ENCODE results near the gene C1orf53. TPM values are rescaled to one million over a fixed set of nuclear protein-coding genes. Genes with fewer than 3 reads are reported as not detected.
A peak's percentile ranks its signal among the peaks of the same experiment; 100 is the strongest.
"Not testable (repeated sequence)": the region's sequence is repeated elsewhere in the genome, so short reads cannot be mapped to it uniquely, and the experiment has no call there.

The C1orf53 gene
- 1 to 10 TPM; 2.1 to 3.8 (median 3.3) TPM for polyA plus RNA-seq (ENCODE audit: insufficient read length in 4 of 4)

GRCh38 chr1:197902454-197903195 is at the start of gene C1orf53:
Gene C1orf53, plus strand, starts transcription at chr1:197902630. Its CDS starts 20 bp downstream, at chr1:197902650.
- DNase-seq (ENCODE audit: low read depth in 4 of 4, low spot score in 3 of 4), result peak; percentile 68 to 81 (median 71)

DNA sequence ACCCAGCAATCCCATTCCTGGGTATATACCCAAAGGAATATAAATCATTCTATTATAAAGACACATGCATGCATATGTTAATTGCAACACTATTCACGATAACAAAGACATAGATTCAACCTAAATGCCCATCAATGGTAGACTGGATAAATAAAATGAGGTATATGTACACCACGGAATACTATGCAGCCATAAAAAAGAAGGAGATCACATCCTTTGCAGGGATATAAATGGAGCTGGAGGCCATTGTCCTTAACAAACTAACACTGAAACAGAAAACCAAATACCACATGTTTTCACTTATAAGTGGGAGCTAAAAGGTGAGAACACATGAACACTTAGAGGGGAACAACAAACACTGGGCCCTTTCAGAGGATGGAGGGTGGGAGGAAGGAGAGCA is 46.7 kb upstream of the C1orf53 start:
- not testable (repeated sequence) for DNase-seq (ENCODE audit: low read depth in 4 of 4, low spot score in 3 of 4)

DNA sequence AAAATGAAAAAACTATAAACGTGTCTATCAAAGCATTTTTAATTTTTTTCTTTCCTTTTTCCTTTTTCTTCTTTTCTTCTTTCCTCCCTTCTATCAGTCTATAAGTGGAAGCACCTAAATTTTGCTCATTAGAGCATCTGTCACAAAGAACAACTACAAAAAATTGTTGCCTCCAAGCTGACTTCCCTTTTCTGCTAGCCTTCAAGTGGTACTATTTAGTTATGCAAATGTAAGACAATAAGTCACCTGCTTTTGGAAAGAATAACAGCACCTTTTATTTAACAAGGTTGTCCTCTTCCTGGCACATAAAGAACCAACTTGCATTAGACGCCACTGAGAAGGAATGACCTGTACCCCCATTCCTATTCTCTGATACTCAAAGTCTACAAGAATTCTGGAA is 45.0 kb upstream of the C1orf53 start:
- no peak for DNase-seq (ENCODE audit: low read depth in 4 of 4, low spot score in 3 of 4)

DNA sequence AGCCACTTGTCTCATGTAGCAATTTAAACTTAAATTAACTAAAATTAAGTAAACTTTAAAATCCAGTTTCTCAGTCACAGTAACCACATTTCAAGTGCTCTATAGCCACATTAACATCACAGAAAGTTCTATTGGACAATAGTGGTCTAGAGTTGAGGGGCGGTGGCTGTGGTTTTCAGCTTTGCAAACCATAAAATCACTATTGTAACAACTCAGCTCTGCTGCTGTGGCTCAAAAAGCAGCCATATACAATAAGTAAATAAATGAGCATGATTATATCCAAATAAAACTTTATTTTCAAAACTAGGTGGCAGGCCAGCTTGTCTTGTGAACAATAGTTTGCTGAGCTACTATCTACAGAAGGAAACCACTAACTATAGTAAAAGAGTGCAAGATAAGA is 43.4 kb upstream of the C1orf53 start:
- DNase-seq (ENCODE audit: low read depth in 4 of 4, low spot score in 3 of 4), result no peak

- DNase-seq (ENCODE audit: low read depth in 4 of 4, low spot score in 3 of 4), result no peak
Measured at GRCh38 chr1:197862221-197862620, 40.2 kb upstream of the C1orf53 start.

GRCh38 chr1:197862671-197863070 is 39.8 kb upstream of the C1orf53 start:
- no peak for DNase-seq (ENCODE audit: low read depth in 4 of 4, low spot score in 3 of 4)

DNA sequence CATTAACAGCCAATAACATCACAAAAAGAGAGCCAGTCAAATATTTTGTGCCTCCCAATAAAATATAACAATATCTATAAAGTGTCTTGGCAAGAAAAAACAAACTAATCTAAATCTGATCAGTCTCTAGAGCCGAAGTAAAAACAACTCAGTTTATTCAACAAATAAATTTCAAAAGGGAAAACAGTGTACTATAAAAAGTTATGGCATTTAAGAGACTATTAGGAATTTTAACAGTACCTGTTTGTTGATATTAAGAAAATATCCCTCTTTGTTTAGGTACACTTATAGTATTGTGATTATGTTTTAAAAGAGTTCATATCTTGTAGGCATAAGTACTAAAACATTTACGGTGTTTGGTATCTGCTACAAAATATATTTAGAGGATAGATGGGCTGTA is 36.6 kb upstream of the C1orf53 start:
- DNase-seq (ENCODE audit: low read depth in 4 of 4, low spot score in 3 of 4), result no peak

DNA sequence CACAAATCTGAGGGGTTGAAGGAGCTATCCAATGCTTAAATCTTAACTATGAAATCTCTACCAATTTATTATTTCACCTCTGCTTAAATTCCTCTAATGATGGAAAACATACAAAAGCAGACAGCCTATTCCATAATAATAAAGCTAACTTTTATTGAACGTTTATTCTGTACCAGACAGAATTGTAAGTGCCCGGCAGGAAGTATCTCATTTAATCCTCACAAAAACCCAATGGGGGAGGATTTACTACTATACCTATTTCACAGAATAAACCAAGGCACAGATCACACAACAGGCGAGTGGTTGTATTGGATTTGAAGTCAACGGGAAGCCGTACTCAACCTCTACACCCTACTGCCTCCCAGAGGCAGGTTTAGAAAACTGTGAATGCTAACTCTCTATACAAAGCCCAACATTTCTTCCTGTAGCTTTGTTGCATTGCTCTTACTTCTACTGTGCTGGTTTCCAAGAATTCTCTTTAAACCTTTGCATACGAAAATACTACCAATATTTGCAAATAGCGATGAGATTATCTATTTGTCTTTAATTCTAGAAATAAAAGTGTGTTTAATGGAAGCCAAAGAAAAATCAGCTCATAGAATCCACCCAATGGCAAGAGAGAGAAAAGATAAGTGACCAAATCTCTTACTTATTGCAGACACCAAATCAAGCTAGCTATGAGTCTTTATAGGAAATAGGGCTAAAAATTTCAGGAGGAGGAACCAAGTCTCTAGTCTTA is 33.5 kb upstream of the C1orf53 start:
- peak in 3 of 4 donors; percentile 2 to 15 (median 12) for DNase-seq (ENCODE audit: low read depth in 4 of 4, low spot score in 3 of 4)

DNA sequence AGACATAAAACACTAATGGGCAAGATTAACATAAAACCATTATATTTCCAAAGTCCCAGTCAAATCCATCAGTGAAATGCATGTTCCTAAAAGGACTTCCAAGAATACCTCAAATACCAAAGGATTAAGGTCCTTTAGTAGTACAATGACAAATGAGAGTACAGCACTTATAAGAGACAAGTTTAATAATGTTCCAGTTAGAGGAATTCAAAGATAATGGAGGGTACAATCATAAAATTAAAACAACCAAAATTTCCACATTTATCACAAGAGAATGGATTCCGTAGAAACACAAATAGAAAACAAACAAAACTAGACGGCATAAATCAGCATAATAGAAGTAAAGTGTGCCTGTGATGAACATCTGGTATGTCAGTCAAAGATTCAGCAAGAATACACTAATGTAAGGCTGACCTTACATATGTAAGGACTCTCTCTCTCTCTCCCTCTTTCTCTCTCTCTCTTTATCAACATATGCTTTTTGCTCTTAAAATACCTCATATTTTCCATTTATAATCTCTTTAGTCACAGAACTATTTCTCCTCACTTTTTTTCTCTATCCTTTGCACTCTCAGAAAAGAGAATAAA is 32.8 kb upstream of the C1orf53 start:
- no peak for DNase-seq (ENCODE audit: low read depth in 4 of 4, low spot score in 3 of 4)

DNA sequence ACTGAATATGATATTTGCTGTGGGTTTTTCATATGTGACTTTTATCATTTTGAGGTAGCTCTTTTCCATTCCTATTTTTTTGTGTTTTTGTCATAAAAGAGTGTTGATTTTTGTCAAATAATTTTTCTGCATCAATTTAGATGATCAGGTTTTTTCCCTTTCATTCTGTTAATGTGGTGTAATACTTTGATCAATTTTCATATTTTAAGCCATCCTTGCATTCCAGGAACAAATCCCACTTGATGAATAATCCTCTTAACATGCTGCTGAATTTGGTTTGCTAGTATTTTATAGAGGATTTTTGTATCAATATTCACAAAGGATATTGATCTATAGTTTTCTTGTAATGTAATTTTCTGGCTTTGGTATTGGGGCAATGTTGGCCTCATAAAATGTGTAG is 25.5 kb upstream of the C1orf53 start:
- no peak for DNase-seq (ENCODE audit: low read depth in 4 of 4, low spot score in 3 of 4)

GRCh38 chr1:197880385-197880784 is 22.0 kb upstream of the C1orf53 start:
- DNase-seq (ENCODE audit: low read depth in 4 of 4, low spot score in 3 of 4), result not testable (repeated sequence)

GRCh38 chr1:197882241-197882640 is 20.2 kb upstream of the C1orf53 start:
- DNase-seq (ENCODE audit: low read depth in 4 of 4, low spot score in 3 of 4), result not testable (repeated sequence)

- DNase-seq (ENCODE audit: low read depth in 4 of 4, low spot score in 3 of 4), result no peak
Measured at GRCh38 chr1:197884173-197884572, 18.3 kb upstream of the C1orf53 start.

DNA sequence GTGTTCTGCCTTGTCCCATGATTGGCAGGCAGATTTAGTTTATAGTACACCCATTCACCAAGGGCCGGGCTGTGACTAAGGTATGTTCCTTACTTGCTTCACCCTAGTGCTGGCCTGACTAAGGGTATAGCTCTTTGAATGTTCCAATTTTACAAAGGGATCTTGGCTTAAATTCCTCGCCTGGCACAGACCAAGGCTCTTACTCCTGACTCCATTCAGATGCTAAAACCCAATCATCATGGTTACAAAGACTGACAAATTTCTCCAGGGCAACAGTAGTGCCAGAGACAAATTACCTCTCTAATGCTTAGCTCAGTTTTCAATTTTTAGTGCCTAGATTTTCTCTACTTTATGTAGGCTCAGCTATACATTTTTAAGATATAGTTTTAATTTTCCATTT is 11.5 kb upstream of the C1orf53 start:
- DNase-seq (ENCODE audit: low read depth in 4 of 4, low spot score in 3 of 4), result no peak

GRCh38 chr1:197892684-197893083 is 9.7 kb upstream of the C1orf53 start:
- DNase-seq (ENCODE audit: low read depth in 4 of 4, low spot score in 3 of 4), result no peak

DNA sequence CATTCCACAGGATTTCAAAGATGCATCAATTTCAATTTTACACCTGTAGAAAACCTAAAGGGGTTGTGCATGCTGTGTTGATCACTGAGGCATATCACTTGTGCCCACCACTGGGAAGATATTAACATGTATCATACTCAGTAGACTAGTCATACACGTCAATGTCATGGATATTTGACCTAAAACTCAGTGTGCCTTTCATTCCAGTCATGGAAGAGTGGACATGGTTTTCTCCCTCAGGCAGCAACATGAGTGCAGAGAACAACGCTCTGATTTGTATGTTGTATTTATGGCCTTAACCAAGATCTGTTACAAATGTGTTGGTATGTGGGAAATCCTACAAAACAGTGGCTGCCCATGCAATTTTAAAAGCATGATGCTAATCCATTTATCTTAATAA is 6.1 kb upstream of the C1orf53 start:
- DNase-seq (ENCODE audit: low read depth in 4 of 4, low spot score in 3 of 4), result no peak

DNA sequence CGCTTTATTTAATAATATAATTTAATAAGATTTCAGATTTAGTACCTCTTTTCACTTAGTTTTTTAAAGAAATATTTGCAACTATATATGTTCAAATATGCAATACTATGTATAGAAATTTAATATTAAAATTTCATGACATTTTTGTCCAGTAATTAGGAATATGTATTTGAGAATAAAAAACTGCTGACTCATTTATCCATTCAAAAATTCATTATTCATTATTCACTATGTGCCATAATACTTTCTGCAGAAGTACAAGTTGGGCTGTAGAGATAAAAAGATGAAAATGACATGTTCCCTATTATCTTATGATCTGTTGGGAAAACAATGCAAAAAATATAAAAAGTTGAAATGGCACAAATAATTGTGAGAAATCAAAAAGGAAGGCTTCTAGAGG is 3.4 kb upstream of the C1orf53 start:
- no peak for DNase-seq (ENCODE audit: low read depth in 4 of 4, low spot score in 3 of 4)

- no peak for DNase-seq (ENCODE audit: low read depth in 4 of 4, low spot score in 3 of 4)
Measured at GRCh38 chr1:197902131-197902453, 338 bp upstream of the C1orf53 start.

GRCh38 chr1:197903196-197903514 is 725 bp downstream of the C1orf53 start:
- DNase-seq (ENCODE audit: low read depth in 4 of 4, low spot score in 3 of 4), result no peak

DNA sequence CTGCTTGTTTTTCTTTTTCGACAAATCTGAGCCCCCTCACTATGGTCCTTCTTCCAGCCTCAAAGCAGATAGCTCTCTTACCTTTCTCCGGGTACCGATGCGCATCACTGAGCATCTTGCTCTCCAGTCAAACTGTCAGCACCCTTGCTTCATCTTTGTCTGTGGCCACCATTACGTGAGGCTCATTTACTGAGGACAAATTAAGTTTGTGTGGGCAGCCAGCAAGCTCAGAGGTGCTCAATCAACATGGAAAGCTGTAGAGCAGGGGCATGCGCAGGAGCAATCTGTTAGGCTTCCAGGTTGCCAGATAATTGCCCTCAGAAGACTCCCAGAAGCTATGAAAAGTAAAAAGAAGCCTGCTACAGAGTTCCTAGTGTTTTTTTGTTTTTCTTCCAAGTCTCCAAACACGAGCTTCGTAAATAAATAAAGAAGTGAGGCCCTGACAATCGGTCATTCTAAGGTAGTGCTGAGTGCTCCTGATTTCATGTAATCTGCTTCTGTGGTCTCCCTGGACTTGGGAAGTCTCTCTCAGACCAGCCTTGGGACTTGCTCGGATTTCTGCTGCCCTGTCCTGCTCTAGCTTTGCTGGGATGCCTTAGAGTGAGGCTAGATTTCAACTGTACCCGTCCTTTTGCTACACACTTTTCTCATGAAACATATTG is 1.8 kb downstream of the C1orf53 start:
- no peak for DNase-seq (ENCODE audit: low read depth in 4 of 4, low spot score in 3 of 4)

- no peak for DNase-seq (ENCODE audit: low read depth in 4 of 4, low spot score in 3 of 4)
Measured at GRCh38 chr1:197905699-197906351, 3.4 kb downstream of the C1orf53 start.

Measured in right renal pelvis (tissue), 4 donors.